SHP77 (cell line): ENCODE data around the gene TPBGL.

Experiments used
- DNase-seq, 2 experiments: peaks; one replicate each; lab custom pipeline; 2025; lab: John Stamatoyannopoulos, UW

Gene TPBGL

GRCh38 chr11:75240311-75241035 lies at the start of gene TPBGL:
Gene TPBGL, plus strand, starts transcription at chr11:75240774. Its CDS starts 276 bp downstream, at chr11:75241050.
- no peak for DNase-seq

- DNase-seq = no peak
Observed at GRCh38 chr11:75191330-75191717, 49.2 kb upstream of the TPBGL start.

DNA sequence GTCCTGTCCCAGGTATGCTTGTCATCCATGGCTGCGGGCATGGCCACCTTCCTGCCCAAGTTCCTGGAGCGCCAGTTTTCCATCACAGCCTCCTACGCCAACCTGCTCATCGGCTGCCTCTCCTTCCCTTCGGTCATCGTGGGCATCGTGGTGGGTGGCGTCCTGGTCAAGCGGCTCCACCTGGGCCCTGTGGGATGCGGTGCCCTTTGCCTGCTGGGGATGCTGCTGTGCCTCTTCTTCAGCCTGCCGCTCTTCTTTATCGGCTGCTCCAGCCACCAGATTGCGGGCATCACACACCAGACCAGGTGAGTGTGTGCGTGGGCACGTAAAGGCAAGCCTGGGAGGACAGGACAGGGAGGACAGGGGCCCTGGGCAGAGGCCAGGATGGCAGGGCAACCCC lies 47.3 kb upstream of the TPBGL start:
- no peak for DNase-seq

GRCh38 chr11:75193711-75194110 lies 46.9 kb upstream of the TPBGL start:
- no peak for DNase-seq

DNA sequence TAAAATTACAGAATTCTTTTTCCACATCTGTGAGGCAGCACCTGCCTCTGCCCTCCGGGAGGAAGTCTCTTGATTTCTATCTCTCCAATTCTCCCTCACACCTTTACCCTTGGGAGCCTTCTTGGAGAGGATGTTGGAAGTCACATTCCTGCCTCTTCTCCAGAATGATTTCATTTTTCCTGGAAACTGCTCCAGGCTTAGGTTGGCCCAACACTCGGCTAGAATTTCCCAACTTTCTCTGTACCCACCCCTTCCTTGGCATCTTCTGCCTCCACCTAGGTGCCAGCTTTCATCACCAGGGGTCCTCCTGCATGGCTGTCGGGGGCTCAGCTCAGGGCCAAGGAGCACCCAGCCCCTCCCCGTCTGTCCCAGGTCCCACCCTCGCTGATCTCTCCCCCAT lies 46.4 kb upstream of the TPBGL start:
- DNase-seq = no peak

- no peak for DNase-seq
Observed at GRCh38 chr11:75195167-75195962, 45.2 kb upstream of the TPBGL start.

GRCh38 chr11:75196426-75196825 lies 44.1 kb upstream of the TPBGL start:
- DNase-seq = no peak

DNA sequence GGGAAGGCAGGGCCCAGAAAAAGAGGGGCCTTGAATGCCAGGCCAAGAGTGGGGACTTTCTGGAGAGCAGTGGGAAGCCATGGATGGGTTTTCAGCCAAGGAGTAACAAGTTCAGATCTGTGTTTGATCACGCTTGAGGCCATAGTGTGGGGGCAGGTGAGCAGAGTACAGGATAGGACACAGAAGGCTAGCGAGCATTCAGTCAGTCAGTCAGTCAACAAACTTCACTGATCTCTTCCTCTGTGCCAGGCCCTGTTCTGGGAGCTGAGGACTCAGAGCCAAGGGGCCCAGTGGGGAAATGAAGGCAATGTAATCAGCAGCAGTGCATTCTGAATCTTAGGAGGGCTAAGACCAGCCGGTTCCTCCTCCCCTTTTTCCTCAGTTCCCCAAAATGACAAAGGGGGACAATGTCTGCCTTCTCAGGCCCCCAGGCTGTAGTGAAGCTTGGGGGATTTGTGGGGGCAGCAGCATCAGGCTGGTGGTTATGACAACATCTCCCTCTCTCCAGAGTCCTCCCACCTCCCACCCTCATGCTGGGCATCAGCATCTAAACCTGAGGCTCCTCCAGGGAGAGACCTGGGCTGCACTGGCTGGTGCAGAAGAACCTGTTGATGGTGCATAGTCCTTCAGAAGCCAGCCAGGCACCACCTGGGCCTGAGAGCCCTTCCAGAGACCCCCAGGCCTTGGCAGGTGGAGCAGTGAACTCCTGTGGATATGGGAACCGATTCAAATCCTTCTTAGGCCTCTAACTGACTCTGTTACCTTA lies 42.9 kb upstream of the TPBGL start:
- no peak for DNase-seq

DNA sequence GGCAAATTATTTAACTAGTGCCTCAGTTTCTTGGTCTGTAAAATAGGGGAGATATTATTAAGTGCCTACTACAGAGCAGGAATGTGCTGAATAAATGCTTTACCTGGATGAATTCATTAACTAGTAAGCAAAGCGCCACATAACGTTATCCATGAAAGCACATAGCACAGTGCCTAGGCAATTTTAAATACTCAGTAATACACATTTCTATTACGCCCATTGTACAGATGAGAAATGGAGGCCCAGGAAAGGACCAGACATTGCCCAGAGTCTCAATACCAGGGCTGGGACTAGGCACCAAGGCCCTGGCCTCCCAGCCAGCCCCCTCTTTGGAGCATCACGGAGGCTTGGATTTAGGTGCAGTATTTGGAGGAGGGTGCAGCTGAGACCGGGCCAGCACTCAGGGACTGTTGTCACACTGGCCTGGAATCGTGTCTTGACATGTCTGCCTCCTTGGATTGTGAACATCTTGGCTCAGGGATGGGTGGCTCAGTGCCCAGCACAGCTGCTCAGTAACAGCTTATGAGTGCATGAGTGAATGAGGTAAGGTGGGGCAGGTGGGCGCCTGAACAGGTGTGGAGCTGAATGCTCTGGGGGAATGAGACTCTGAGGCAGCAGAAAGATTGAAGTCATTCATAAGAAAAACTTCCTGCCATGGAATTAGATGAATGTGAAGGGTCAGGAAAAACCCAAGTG lies 42.1 kb upstream of the TPBGL start:
- peak in 1 of 2 experiments; percentile 14 for DNase-seq

GRCh38 chr11:75199412-75199955 lies 41.1 kb upstream of the TPBGL start:
- peak; percentile 92 to 95 for DNase-seq

DNA sequence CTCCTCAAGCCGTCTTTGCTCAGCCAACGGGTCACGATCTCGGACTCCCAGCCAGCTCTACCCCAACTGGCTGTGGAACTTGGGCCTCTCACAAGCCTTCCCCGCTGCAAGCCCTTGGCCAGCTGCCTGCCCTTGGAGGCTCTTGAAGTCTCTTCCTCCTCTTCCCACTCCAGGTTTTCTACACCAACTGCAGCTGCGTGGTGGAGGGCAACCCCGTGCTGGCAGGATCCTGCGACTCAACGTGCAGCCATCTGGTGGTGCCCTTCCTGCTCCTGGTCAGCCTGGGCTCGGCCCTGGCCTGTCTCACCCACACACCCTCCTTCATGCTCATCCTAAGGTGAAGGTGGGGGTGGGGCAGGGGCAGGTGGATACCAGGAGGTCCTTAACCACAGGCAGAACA lies 40.5 kb upstream of the TPBGL start:
- DNase-seq = peak; percentile 50 to 68

- no peak for DNase-seq
Observed at GRCh38 chr11:75200531-75200930, 40.0 kb upstream of the TPBGL start.

- DNase-seq = no peak
Observed at GRCh38 chr11:75201771-75202170, 38.8 kb upstream of the TPBGL start.

DNA sequence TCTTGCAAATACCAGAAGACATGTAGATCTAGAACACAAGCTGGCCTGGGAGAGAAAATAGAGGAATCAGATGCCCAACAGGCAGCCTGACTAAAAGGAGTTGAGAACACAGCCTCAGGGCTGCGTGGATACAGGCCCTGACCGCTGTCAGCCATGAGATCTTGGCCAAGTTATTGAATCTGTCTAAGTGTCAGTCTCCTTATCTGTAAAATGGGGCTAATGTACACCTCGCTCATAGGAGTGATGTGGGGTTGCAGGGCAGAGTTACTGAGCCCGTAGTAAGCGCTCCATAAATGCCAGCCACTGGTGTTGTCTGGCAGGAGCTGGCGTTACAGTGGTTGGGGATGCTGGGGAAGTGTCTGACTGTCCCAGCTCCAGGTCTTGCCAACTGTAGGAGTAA lies 38.4 kb upstream of the TPBGL start:
- no peak for DNase-seq

DNA sequence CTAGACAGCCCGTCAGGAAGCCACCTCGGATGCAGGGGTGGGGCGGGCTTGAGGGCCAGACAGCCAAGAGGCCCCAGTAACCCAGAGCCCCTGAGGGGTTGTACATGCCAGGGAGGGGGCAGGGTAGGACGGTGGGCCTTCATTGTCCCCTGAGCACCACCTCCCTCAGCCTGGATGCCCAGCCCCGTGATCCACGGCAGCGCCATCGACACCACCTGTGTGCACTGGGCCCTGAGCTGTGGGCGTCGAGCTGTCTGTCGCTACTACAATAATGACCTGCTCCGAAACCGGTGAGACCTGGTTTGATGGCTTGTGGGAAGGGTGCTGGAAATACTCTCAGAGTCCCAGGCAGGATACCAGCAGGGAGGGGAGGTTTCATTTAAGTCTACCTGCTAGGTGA lies 37.4 kb upstream of the TPBGL start:
- DNase-seq = no peak

DNA sequence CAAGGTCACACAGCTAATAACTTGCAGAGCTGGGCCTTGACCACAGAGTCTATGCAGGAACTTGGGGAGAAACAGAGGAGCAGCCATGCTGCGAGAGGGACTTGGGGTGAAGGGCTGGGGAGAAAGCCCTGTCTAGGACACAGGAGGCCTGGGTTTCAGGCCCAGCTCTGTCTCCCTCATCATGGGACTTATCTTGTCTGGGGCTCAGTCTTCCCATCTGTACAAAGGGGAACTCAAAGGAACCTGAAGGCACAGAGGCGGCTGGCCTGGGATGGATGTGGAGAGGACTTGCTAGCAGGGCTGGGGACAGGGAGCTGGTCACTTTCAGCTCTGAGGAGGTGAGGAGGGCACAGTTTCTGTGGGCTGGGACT lies 36.9 kb upstream of the TPBGL start:
- DNase-seq = no peak

DNA sequence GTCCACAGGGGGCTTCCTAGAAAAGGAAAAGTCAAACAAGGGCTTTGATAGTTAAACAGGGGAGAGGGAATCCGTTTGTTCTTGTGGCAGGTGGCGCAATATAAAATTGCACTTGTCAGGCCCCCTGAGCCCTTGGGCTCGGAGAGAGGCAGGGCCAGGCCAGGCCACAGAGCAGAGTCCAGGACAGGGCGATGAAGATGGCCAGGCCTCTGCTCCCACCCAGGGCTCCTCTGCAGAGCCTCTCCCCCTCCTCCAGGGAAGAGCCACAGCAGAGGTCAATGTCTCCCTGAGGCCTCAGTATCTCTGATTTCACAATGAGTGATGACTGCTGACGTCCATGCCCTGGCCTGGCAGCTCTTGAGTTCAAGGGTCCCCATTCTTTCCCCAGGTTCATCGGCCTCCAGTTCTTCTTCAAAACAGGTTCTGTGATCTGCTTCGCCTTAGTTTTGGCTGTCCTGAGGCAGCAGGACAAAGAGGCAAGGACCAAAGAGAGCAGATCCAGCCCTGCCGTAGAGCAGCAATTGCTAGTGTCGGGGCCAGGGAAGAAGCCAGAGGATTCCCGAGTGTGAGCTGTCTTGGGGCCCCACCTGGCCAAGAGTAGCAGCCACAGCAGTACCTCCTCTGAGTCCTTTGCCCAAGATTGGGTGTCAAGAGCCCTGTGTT lies 36.4 kb upstream of the TPBGL start:
- no peak for DNase-seq

DNA sequence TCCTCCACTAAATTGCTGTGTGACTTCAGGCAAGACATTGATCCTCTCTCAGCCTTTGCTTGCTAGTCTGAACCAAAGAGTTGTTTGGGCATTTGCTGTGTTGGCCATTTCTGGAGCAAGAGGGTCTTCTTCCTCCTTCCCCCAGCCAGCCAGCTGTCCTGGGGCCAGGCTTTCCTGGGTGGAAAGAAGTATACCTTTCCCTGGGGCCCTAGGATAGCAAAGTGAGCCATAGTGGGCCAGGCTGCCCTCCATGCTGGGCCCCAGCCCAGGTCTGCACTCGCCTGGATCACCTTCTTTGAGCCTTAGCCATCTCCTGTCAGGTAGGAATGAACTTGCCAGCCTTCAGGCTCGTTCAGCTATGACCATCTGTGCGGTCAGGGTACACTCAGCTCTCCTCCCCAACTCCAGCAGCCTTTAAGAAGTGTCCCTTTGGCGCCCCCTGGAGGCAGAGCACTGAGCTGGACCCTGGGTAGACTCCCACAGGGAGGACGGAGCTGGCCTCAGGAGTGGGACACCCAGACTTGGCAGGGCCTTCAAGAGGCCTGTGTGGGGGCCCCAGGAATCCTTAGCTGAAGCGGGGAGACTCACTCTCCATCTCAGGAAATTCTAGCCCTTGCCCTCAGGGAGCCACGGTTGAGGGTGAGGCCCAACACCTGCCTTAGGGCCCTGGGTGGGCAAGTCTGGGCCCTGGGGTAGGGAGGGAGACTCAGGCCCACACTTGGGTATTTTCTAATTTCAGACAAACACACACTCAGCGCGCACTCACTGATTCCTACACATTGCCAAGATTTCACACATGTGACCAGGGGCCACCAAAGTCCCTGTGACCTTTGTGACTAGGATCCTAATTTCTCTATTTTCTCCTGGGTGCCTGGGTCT lies 35.6 kb upstream of the TPBGL start:
- DNase-seq = peak; percentile 88 to 89

GRCh38 chr11:75205564-75206020 lies 35.0 kb upstream of the TPBGL start:
- DNase-seq = no peak

DNA sequence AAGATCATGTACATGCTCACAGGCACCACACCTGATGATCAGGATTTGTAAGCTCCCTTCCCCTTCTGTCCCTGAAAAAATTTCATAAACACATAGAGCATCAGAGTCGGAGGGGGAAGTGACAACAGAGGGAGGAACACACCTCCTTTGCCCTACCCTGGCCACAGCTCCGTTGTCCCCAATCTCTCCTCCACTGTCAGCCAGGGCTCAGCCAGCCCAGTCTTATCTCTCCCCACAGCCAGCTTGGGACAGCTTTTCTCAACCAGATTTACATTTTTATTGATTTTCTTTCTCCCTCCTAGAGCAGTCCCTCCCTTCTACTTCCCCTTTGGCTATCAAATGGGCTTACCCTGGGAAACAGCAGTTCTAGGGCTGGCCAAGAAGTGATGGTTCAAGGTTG lies 32.1 kb upstream of the TPBGL start:
- no peak for DNase-seq
